SU-DHL-6 (cell line): Measurements from ENCODE around the gene SVOPL.

Source experiments
- H2AFZ ChIP-seq: fragments of 200-600 bp; sonication (generic); 2 replicates; pipeline ENCODE4 v1.6.1; 2014; ENCODE audit warnings: low read depth, mild to moderate bottlenecking, moderate library complexity, mixed read lengths, antibody characterized with exemption, low read length; ENCODE audit not compliant: severe bottlenecking
- H3F3A ChIP-seq: fragments of 200-600 bp; shearing (Covaris generic); 2 replicates; pipeline ENCODE4 v1.6.0; 2016; ENCODE audit warnings: antibody characterized with exemption, mild to moderate bottlenecking; ENCODE audit not compliant: insufficient read depth
- H3K27ac ChIP-seq: fragments of 200-600 bp; sonication (generic); 2 replicates; pipeline ENCODE4 v1.5.1; 2016; ENCODE audit warnings: low read depth, mild to moderate bottlenecking, low read length, moderate library complexity, mixed read lengths
- H3K27me3 ChIP-seq: fragments of 200-600 bp; sonication (generic), shearing (Covaris generic); 2 replicates; pipeline ENCODE4 v1.6.0; 2014; ENCODE audit warnings: mild to moderate bottlenecking, low read length
- H3K36me3 ChIP-seq: fragments of 200-600 bp; sonication (generic); 2 replicates; pipeline ENCODE4 v1.6.1; 2014; ENCODE audit warnings: mild to moderate bottlenecking, low read length, mixed read lengths
- H3K4me2 ChIP-seq: fragments of 300-600, 200-600 bp; shearing (Covaris generic), sonication (generic); 2 replicates; pipeline ENCODE4 v1.6.0; 2014; ENCODE audit warnings: low read length, low read depth, mild to moderate bottlenecking; ENCODE audit not compliant: poor library complexity, severe bottlenecking
- H3K4me3 ChIP-seq: fragments of 200-600 bp; sonication (generic); 2 replicates; pipeline ENCODE4 v1.5.1; 2014; ENCODE audit warnings: antibody characterized with exemption, low read length, mild to moderate bottlenecking, mixed read lengths; ENCODE audit not compliant: insufficient read depth, poor library complexity, severe bottlenecking
- H3K79me2 ChIP-seq: fragments of 200-600 bp; sonication (generic); 2 replicates; pipeline ENCODE4 v1.6.1; 2014; ENCODE audit warnings: mild to moderate bottlenecking, low read length, moderate library complexity; ENCODE audit not compliant: insufficient read depth
- H3K9ac ChIP-seq: fragments of 200-600 bp; sonication (generic); 2 replicates; pipeline ENCODE4 v1.7.0; 2014; ENCODE audit warnings: mild to moderate bottlenecking, low read length
- H3K9me2 ChIP-seq: fragments of 200-600 bp; sonication (generic); replicated peaks from 2 replicates; pipeline ENCODE4 v1.6.1; 2014; ENCODE audit warnings: low read length; ENCODE audit not compliant: insufficient read depth
- H3K9me3 ChIP-seq: fragments of 200-600 bp; sonication (generic); 2 replicates; pipeline ENCODE4 v1.6.1; 2014; ENCODE audit warnings: low read length, mixed read lengths; ENCODE audit not compliant: insufficient read depth
- H4K20me1 ChIP-seq: fragments of 200-600 bp; sonication (generic); 2 replicates; pipeline ENCODE4 v1.6.1; 2014; ENCODE audit warnings: low read depth, mild to moderate bottlenecking, antibody characterized with exemption, low read length, moderate library complexity, mixed read lengths
- CTCF ChIP-seq: fragments of 200-600 bp; sonication (generic); IDR thresholded peaks from one replicate; pipeline ENCODE4 v1.5.1; 2017; ENCODE audit warnings: antibody characterized with exemption, mild to moderate bottlenecking, low read length, moderate library complexity; ENCODE audit not compliant: insufficient read depth, poor library complexity, severe bottlenecking
- EZH2phosphoT487 ChIP-seq: fragments of 200-600 bp; sonication (generic), shearing (Covaris generic); conservative IDR thresholded peaks from 2 replicates; pipeline ENCODE4 v1.6.1; 2018; ENCODE audit warnings: mild to moderate bottlenecking, antibody characterized with exemption, low read length, moderate library complexity, mixed read lengths

Gene SVOPL

GRCh38 chr7:138657854-138658386 is 43.2 kb downstream of the SVOPL start:
- Histone ChIP-seq H3K4me2 (no peak overlapping the region), H3K4me3 (no peak overlapping the region), H3K27ac (no peak overlapping the region)

GRCh38 chr7:138656952-138657351 is 44.2 kb downstream of the SVOPL start:
- H3K9ac ChIP-seq, result no peak overlapping the region
- no peaks in the 10 kb centered on the region for H3K79me2 ChIP-seq
- no peaks in the 10 kb centered on the region for H4K20me1 ChIP-seq
- H3K27me3 ChIP-seq, result no peaks in the 10 kb centered on the region
- H3K4me3 ChIP-seq, result no peak overlapping the region
- H3K4me2 ChIP-seq, result no peak overlapping the region
- H3K9me2 ChIP-seq, result no peaks in the 10 kb centered on the region
- no peaks in the 10 kb centered on the region for H3K9me3 ChIP-seq
- TF ChIP-seq EZH2phosphoT487, result no peak
- TF ChIP-seq CTCF, result no peak
- no peak overlapping the region for H3K27ac ChIP-seq
- no peaks in the 10 kb centered on the region for H3K36me3 ChIP-seq
- no peak overlapping the region for H2AFZ ChIP-seq
- no peaks in the 10 kb centered on the region for H3F3A ChIP-seq

More at GRCh38 chr7:138657854-138658386, 43.2 kb downstream of the SVOPL start:
- Histone ChIP-seq H3F3A (no peaks in the 10 kb centered on the region), H3K9ac (no peak overlapping the region), H2AFZ (no peak overlapping the region), H4K20me1 (no peaks in the 10 kb centered on the region), H3K9me2 (no peaks in the 10 kb centered on the region), H3K9me3 (no peaks in the 10 kb centered on the region), H3K27me3 (no peaks in the 10 kb centered on the region), H3K79me2 (no peaks in the 10 kb centered on the region), H3K36me3 (no peaks in the 10 kb centered on the region)
- TF ChIP-seq CTCF (no peak), EZH2phosphoT487 (no peak)

- H3K9me2 ChIP-seq, result no peaks in the 10 kb centered on the region
These were observed 46.5 kb downstream of the SVOPL start for GRCh38 chr7:138654616-138655015.

More at GRCh38 chr7:138654616-138655015, 46.5 kb downstream of the SVOPL start:
- Histone ChIP-seq H3K79me2 (no peaks in the 10 kb centered on the region), H3K27me3 (no peaks in the 10 kb centered on the region), H3K36me3 (no peaks in the 10 kb centered on the region), H3K27ac (no peak overlapping the region), H3F3A (no peaks in the 10 kb centered on the region), H3K9me3 (no peaks in the 10 kb centered on the region), H3K9ac (no peak overlapping the region), H4K20me1 (no peaks in the 10 kb centered on the region), H2AFZ (no peak overlapping the region), H3K4me3 (no peak overlapping the region), H3K4me2 (no peak overlapping the region)
- TF ChIP-seq EZH2phosphoT487, result no peak
- TF ChIP-seq CTCF, result no peak
